Measurements from ENCODE around the gene PLS1. TPM values are rescaled to one million over a fixed set of nuclear protein-coding genes. Genes with fewer than 3 reads are reported as not detected.

Gene PLS1
- total RNA-seq, 1 donor from 2014 or later, result 7.5 TPM

DNA sequence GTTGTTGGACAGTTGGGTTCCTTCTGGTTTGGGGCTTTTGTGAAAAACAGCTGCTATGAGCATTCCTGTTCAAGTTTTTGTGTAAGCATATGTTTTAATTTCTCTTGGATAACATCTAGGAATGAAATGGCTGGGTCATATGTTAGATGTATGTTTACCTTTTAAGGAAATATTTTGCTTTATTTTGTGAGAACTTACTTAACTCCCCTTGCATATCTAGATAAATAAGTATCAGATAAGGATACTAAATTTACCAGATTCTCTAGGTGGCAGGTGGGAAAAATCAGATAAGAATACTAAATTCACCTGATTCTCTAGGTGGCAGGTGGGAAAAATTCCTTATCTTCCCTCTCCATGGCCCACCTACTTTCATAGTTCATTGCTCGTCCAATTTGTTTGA is 1.1 kb upstream of the PLS1 start:
- no peaks in the 10 kb centered on the region for H3K27me3 Mint-ChIP-seq (ENCODE audit: low read depth)
- H3K36me3 Mint-ChIP-seq, result no peaks in the 10 kb centered on the region
- peak overlapping the region; percentile 95 for H3K4me3 Mint-ChIP-seq
- peaks cover 18% of the 10 kb centered on the region for H3K4me1 Mint-ChIP-seq
- H3K9me3 Mint-ChIP-seq, result no peaks in the 10 kb centered on the region
- no peak for TF ChIP-seq CTCF (IDR thresholded peaks at IDR 0.05; ENCODE audit: unreplicated experiment)
- DNase-seq (ENCODE audit: low spot score in 2 of 2, unreplicated experiment in 2 of 2), result no peak
- H3K27ac Mint-ChIP-seq, result peak overlapping the region; percentile 100

DNA sequence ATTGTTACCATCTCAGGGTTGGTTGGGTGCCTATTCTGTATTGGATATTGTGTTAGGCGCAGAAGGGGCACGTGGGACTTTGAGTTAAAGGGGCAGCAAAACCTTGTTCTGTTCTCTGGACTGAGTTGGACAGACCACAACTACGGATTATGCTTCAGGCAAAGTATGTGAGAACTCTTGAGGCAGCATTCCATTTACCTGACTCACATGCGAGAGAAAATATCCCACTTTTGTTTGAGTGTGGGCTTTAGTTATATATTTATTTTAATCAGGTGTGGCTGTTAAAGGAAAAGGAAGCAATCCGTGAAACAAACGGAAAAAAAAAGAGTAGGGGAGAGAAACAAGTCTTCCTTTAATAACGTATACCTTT is 627 bp upstream of the PLS1 start:
- Mint-ChIP-seq H3K27me3 (ENCODE audit: low read depth) (no peaks in the 10 kb centered on the region), H3K4me3 (peak overlapping the region; percentile 95), H3K9me3 (peaks cover 2% of the 10 kb centered on the region), H3K27ac (peak overlapping the region; percentile 100), H3K4me1 (peaks cover 18% of the 10 kb centered on the region), H3K36me3 (no peaks in the 10 kb centered on the region)
- no peak for DNase-seq (ENCODE audit: low spot score in 2 of 2, unreplicated experiment in 2 of 2)
- no peak for TF ChIP-seq CTCF (IDR thresholded peaks at IDR 0.05; ENCODE audit: unreplicated experiment)

GRCh38 chr3:142596726-142597088 is 514 bp downstream of the PLS1 start:
- TF ChIP-seq CTCF (IDR thresholded peaks at IDR 0.05; ENCODE audit: unreplicated experiment), result no peak
- Mint-ChIP-seq H3K27ac (peak overlapping the region; percentile 100), H3K9me3 (peaks cover 3% of the 10 kb centered on the region), H3K36me3 (no peaks in the 10 kb centered on the region), H3K27me3 (ENCODE audit: low read depth) (no peaks in the 10 kb centered on the region), H3K4me3 (peak overlapping the region; percentile 95), H3K4me1 (peaks cover 18% of the 10 kb centered on the region)
- no peak for DNase-seq (ENCODE audit: low spot score in 2 of 2, unreplicated experiment in 2 of 2)

- Mint-ChIP-seq H3K27me3 (ENCODE audit: low read depth) (no peaks in the 10 kb centered on the region), H3K27ac (no peak overlapping the region), H3K4me1 (peaks cover 18% of the 10 kb centered on the region), H3K36me3 (no peaks in the 10 kb centered on the region), H3K9me3 (peaks cover 3% of the 10 kb centered on the region), H3K4me3 (no peak overlapping the region)
- DNase-seq (ENCODE audit: low spot score in 2 of 2, unreplicated experiment in 2 of 2), result no peak
- TF ChIP-seq CTCF (IDR thresholded peaks at IDR 0.05; ENCODE audit: unreplicated experiment), result no peak
Observed at GRCh38 chr3:142597906-142598305, 1.7 kb downstream of the PLS1 start.

DNA sequence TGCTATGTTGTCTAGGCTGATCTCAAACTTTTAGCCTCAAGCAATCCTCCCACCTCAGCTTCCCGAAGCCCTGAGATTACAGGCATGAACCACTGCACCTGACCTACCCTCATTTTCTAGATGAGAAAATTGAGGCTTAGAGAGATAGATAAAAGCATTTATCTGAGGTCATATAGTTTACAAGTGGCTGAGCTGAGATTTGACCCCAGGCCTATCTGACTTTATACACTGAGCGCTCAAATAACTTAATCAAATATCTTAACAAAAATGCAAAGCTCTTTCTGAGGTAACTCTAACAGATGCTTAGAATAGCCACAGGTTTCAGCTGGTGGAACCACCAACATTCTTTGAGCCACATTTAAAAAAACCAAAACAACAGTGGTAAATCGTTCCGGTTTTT is 5.5 kb downstream of the PLS1 start:
- Mint-ChIP-seq H3K36me3 (no peaks in the 10 kb centered on the region), H3K27ac (no peak overlapping the region), H3K4me3 (no peak overlapping the region), H3K27me3 (ENCODE audit: low read depth) (no peaks in the 10 kb centered on the region), H3K9me3 (peaks cover 3% of the 10 kb centered on the region), H3K4me1 (peaks cover 13% of the 10 kb centered on the region)
- DNase-seq (ENCODE audit: low spot score in 2 of 2, unreplicated experiment in 2 of 2), result no peak
- TF ChIP-seq CTCF (IDR thresholded peaks at IDR 0.05; ENCODE audit: unreplicated experiment), result no peak
